HPDE6-E6E7 (cell line): ENCODE results near the gene TRIM16.
"Not testable (repeated sequence)": the region's sequence is repeated elsewhere in the genome, so short reads cannot be mapped to it uniquely, and the experiment has no call there.

Experiments used
- DNase-seq: peaks from one replicate; pipeline ENCODE4 v3.0.0; 2011; ENCODE audit warnings: missing footprints; ENCODE audit errors: extremely low spot score

The TRIM16 gene

DNA sequence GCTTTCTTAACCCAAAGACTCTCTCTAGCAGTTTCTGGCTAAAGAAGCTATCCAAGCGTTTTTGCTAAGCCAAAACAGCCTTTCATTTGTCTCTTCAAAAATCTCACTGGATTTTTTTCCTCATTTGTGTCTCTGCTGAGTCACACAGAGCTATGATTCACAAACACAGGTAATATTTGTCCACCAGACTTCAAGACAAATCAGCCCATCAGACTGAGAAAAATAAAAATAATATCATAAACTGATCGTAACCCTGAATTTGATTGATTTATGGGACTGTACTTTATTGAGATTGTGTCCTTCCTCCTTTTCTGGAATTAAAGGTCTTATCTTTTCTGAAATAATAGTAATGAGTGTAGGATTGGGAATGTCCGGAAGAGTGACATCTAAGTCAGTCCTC, 25.8 kb downstream of the TRIM16 start:
- no peak for DNase-seq

- DNase-seq, result no peak
Observed at GRCh38 chr17:15657868-15658267, 26.2 kb downstream of the TRIM16 start.

DNA sequence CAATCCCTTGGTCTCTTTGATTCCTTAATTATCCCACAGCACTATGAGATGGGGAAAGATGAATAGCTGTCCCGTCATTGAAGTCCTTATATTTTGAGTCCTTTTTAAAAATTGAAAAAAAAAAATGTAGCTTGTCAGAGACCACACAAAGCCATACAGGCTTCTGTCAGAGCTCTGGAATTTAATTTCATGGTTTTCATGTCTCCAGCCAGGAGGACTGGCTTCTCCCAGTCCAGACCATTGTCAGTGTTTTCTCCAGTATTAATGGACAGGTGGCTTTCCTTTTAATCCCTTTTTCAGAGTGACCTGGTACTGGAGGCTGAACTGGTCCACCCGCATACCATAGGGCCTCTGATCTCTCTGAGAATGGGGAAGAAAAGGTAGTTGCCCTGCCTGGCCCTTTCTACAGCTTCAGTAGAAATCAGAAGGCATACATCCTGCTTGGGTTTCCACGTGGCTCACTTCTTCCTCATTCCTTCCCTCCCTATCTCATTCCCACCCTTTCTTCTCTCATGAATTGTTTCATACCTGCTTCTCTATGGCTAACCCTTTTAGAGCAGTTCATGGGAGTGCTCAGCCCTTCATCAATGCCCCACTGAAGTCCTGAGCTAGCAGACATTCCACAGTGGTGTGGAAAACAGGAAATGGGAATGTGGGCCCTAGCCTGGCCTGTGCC, 29.1 kb downstream of the TRIM16 start:
- DNase-seq, result no peak

- DNase-seq, result not testable (repeated sequence)
Observed at GRCh38 chr17:15654401-15654800, 29.7 kb downstream of the TRIM16 start.

GRCh38 chr17:15652960-15653359, 31.2 kb downstream of the TRIM16 start:
- DNase-seq, result no peak

GRCh38 chr17:15651583-15652110, 32.5 kb downstream of the TRIM16 start:
- DNase-seq, result peak; percentile 91

GRCh38 chr17:15650741-15651582, 33.1 kb downstream of the TRIM16 start:
- DNase-seq, result no peak

DNA sequence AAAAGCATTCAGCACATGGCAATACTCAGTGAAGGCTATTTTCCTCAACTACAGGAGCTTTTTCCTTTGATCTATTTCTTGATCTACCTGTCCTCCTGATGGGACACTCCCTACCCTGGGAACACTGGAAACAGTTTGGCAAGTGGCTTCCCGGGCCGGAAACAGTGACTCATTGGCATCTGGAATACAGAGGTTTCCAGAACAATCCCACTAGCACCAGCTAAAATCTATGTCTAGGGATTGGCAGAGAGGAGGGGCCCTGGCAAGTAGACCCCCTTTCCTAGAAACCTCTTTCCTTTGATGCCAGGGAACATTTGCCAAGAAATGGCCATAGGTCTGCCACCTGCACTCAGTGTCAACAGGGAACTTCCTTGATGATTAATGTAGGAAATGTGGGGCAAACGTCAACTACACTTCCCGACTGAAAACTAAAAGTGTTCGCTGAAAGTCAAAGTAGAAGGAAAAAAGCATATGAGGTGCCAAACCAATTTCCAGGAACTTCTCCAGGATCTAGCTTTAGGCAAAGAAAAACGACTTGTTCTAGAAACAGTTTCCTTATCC, 34.2 kb downstream of the TRIM16 start:
- no peak for DNase-seq

GRCh38 chr17:15648386-15648785, 35.7 kb downstream of the TRIM16 start:
- DNase-seq, result no peak

DNA sequence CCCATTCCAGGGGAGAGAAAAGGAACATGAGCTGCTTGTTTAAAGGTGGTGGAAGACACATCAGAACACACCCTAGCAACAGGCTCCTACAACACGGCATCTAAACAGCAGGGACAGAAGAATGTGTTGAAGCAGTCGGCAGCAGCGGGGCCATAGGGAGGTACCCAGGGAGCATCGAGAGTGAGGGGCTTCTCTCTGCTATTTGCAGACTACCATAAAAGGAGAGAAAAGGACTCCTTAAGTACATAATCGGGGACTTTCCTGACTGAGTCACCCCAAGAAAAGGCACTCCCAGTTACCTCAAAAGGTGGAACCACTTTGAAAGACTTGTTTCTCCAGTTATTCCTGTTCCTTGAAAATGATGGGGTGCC, 38.2 kb downstream of the TRIM16 start:
- not testable (repeated sequence) for DNase-seq

DNA sequence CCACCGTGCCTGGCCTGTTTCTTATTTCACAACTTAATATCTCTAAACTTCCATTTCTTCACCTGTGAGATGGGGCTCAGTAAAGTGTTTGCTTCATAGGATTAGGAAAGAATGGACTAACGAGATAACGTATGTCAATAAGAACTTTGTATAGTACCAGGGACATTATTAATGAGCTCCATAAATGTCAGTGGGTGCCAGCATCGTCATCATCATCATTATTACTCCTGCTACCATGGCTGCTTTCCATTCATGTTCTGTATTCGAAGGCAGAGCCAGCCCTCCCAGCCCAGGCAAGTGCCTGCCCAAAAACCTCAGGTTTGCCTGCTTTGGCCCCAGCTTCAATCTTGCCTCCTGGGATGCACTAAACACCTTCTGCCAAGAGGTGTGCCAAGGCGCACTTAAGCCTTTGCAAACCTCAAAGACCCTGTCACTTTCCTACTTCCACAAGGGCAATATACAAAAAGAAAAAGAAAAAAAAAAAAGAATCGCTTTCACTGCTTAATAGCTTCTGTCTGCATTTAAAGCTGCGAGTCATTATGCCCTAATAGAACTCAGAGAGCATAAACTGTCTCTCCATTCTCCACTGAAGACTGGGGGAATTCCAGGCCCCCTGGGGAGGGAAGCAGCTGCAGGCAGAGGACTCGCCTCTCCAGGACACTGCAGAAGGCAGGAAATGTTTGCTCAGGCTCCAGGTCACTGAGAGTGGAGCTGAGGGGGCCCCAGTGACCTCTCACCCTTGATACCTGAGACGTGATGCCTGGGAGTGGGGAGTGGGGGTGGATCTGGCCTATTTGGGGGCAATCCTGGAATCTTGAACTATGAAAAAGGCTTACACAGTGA, 38.8 kb downstream of the TRIM16 start:
- not testable (repeated sequence) for DNase-seq

- not testable (repeated sequence) for DNase-seq
Observed at GRCh38 chr17:15642505-15643251, 41.4 kb downstream of the TRIM16 start.

GRCh38 chr17:15642014-15642413, 42.1 kb downstream of the TRIM16 start:
- DNase-seq, result not testable (repeated sequence)

GRCh38 chr17:15630930-15631453, 53.1 kb downstream of the TRIM16 start:
- not testable (repeated sequence) for DNase-seq

DNA sequence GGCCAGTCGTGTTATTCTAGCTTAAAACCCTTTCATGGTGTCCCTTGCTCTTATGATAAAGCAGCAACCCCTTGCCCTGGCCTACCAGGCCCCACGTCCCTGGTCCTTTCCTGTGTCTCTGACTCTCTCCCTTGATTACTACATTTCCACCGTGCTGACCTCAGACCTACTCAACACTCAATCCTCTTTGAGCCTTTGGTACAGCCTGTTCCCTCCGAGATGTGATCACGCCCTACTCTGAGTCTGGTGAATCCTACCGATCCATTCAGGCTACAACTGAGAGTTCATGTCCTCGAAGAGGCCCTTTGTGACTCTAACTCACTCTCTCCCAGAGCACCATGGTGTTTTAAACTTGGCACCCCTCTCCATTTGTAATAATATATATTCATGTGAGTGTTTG, 54.1 kb downstream of the TRIM16 start:
- not testable (repeated sequence) for DNase-seq

DNA sequence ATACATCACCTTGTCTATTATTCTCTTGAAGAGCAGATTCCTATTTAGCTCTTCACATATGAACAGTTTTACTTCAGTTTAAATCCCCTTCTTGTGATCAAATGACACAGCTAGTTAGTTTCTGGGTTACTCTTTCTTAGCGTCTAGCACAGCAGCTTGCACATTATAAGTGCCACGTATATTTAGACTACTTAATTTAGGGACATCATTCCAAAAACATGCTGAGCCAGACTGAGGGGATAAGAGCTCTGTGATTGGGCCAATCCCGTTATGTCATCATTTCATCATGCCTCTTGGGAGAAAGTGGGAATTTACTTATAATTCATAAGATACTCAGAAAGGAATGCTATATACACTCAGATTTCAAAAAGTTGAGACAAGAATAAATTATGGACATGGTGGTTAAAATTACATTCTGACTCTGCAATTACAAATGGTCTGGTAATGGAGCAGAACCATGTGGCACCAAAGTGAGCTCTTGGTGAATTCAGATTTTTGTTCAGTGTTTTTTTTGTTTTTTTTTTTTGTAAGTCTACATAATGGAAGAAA, 60.4 kb downstream of the TRIM16 start:
- DNase-seq, result not testable (repeated sequence)

- not testable (repeated sequence) for DNase-seq
Observed at GRCh38 chr17:15623255-15623654, 60.9 kb downstream of the TRIM16 start.

- DNase-seq, result not testable (repeated sequence)
Observed at GRCh38 chr17:15622124-15622523, 62.0 kb downstream of the TRIM16 start.

DNA sequence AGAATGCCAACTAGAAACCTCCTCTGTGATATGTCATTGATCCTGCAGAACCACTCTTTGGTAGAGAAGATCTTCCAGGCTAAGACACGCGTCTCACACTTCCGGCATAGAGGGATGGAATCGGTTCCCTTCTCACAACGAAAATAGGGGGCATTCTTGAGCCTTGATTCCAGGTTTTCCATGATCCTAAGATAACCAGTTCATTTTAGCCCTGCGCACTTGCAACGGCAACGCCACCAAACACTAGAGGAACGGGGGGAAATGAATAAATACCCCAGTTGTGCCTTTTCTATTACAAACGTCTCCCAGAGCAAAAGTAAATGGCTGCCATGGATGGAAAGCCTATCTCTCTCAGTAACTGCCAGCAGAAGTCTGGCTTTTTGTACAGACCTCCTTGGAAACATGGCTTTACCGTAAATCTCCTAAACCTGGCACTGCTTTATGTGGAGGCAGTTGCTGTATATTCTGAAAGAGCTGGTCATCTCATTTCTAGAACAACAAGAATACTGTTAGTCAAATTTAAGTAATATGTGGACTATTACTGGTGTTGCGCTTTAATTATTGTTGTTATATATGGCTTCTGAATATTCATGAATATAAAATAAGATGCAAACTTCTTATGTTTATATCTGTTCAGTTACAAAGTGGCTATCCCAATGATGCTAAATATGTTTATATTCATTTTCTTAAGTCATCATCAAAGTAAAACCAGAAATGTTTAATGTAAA, 64.6 kb downstream of the TRIM16 start, which contains the start of gene FBXW10B:
Gene FBXW10B (minus strand): TSS at position 374 of the 728 bp plus-strand sequence. CDS start 192 bp downstream, at position 182.
- not testable (repeated sequence) for DNase-seq
